H1 (cell line): ENCODE measurements around the gene JPH3. TPM values are rescaled to one million over a fixed set of nuclear protein-coding genes. Genes with fewer than 3 reads are reported as not detected.

Experiments used
- CTCF ChIA-PET: fragments of 300-600 bp; sonication (Branson Sonifier 250); formaldehyde crosslinking; loops from one replicate; lab custom pipeline; 2021; ENCODE audit not compliant: partially characterized antibody; lab: Charles Lee
- POLR2A ChIA-PET: fragments of 300-600 bp; sonication (Branson Sonifier 250); formaldehyde crosslinking; loops from one replicate; lab custom pipeline; 2021; ENCODE audit warnings: inconsistent platforms; ENCODE audit not compliant: partially characterized antibody; lab: Charles Lee
- DNase-seq, 2 experiments: peaks; one replicate each; pipeline versions ENCODE4 v3.0.0 to v3.0.0-alpha.2; 2010 to 2022; ENCODE audit warnings: low spot score in 2 of 2, low read depth in 1 of 2, mixed read lengths in 1 of 2
- FAIRE-seq: peaks from 2 replicates; lab custom pipeline; 2011; peaks lifted over from hg19 to GRCh38; lab: Jason Lieb, UNC
- H2AFZ ChIP-seq: 2 replicates; pipeline ENCODE4 v1.8.1; 2012; ENCODE audit warnings: low read length, inconsistent platforms
- H2AK5ac ChIP-seq: 2 replicates; pipeline ENCODE4 v1.6.1; 2013; ENCODE audit warnings: low read depth, low read length
- H2BK120ac ChIP-seq: replicated peaks from 2 replicates; pipeline ENCODE3; 2013; ENCODE audit warnings: low read depth, low read length, inconsistent platforms
- H2BK12ac ChIP-seq: 2 replicates; pipeline ENCODE4 v1.6.1; 2013; ENCODE audit warnings: low read depth, low read length
- H2BK15ac ChIP-seq: 2 replicates; pipeline ENCODE4 v1.6.1; 2013; ENCODE audit warnings: low read length
- H2BK20ac ChIP-seq: 2 replicates; pipeline ENCODE4 v1.6.1; 2013; ENCODE audit warnings: low read length
- H2BK5ac ChIP-seq: 2 replicates; pipeline ENCODE4 v1.6.1; 2013; ENCODE audit warnings: low read depth, low read length
- H3K14ac ChIP-seq: 2 replicates; pipeline ENCODE4 v1.6.1; 2013; ENCODE audit warnings: inconsistent platforms; ENCODE audit not compliant: insufficient read length
- H3K18ac ChIP-seq: 2 replicates; pipeline ENCODE4 v1.6.1; 2013; ENCODE audit warnings: low read length; ENCODE audit errors: extremely low read depth
- H3K23ac ChIP-seq: 2 replicates; pipeline ENCODE4 v1.6.1; 2013; ENCODE audit warnings: inconsistent platforms; ENCODE audit not compliant: insufficient read length
- H3K23me2 ChIP-seq: 2 replicates; pipeline ENCODE4 v1.6.1; 2013; ENCODE audit warnings: low read depth, low read length
- H3K27ac ChIP-seq: 2 replicates; pipeline ENCODE4 v1.6.1; 2011; ENCODE audit warnings: low read depth, low read length, inconsistent platforms
- H3K27me3 ChIP-seq, 4 experiments: replicated peaks in 1 of 4; 1 replicate in 1 of 4; 2 replicates in 3 of 4; pipeline versions ENCODE4 v1.6.1 to v1.8.1; 2011 to 2013; ENCODE audit warnings: low read length in 3 of 4, mild to moderate bottlenecking in 3 of 4, inconsistent platforms in 2 of 4, mixed read lengths in 2 of 4, moderate library complexity in 1 of 4; ENCODE audit not compliant: control insufficient read depth in 3 of 4, insufficient read depth in 3 of 4; ENCODE audit errors: extremely low read depth in 1 of 4
- H3K36me3 ChIP-seq, 4 experiments: 2 replicates each; pipeline versions ENCODE4 v1.6.1 to v1.8.1; 2011 to 2013; ENCODE audit warnings: mild to moderate bottlenecking in 4 of 4, low read length in 3 of 4, moderate library complexity in 2 of 4, control low read depth in 1 of 4, inconsistent platforms in 1 of 4; ENCODE audit not compliant: insufficient read depth in 4 of 4, control insufficient read depth in 2 of 4
- H3K4ac ChIP-seq: replicated peaks from 2 replicates; pipeline ENCODE3; 2013; ENCODE audit warnings: low read length, low read depth, mixed read lengths, inconsistent platforms; ENCODE audit not compliant: insufficient read length
- H3K4me1 ChIP-seq, 4 experiments: replicated peaks in 1 of 4; 1 replicate in 1 of 4; 2 replicates in 3 of 4; pipeline versions ENCODE4 v1.6.1 to v1.8.1; 2011 to 2013; ENCODE audit warnings: low read length in 3 of 4, inconsistent platforms in 2 of 4, mixed read lengths in 1 of 4; ENCODE audit not compliant: insufficient read depth in 4 of 4, control insufficient read depth in 3 of 4
- H3K4me2 ChIP-seq, 2 experiments: 2 replicates each; pipeline versions ENCODE4 v1.6.1 to v1.8.1; 2011 to 2013; ENCODE audit warnings: low read depth in 2 of 2, low read length in 2 of 2, control low read depth in 1 of 2, inconsistent platforms in 1 of 2, mild to moderate bottlenecking in 1 of 2; ENCODE audit not compliant: insufficient read depth in 1 of 2
- H3K4me3 ChIP-seq, 4 experiments: fragments of 200-600, 300-600 bp in 1 of 4; sonication (generic), shearing (Covaris generic), sonication (Bioruptor Twin) in 1 of 4; 2 replicates each; pipeline versions ENCODE4 v1.5.1 to v1.8.1; 2011 to 2016; ENCODE audit warnings: low read length in 4 of 4, low read depth in 3 of 4, control low read depth in 2 of 4, inconsistent platforms in 2 of 4, mild to moderate bottlenecking in 2 of 4, mixed read lengths in 1 of 4, moderate library complexity in 1 of 4; ENCODE audit not compliant: insufficient read depth in 2 of 4; ENCODE audit errors: extremely low read depth in 1 of 4
- H3K56ac ChIP-seq: replicated peaks from 2 replicates; pipeline ENCODE3; 2013; ENCODE audit warnings: low read depth, mild to moderate bottlenecking, mixed read lengths, low read length, inconsistent platforms; ENCODE audit not compliant: insufficient read length
- H3K79me1 ChIP-seq: 2 replicates; pipeline ENCODE4 v1.6.1; 2013; ENCODE audit warnings: low read depth, low read length, control low read depth
- H3K79me2 ChIP-seq, 2 experiments: 2 replicates each; pipeline versions ENCODE4 v1.6.1 to v1.8.1; 2012 to 2013; ENCODE audit warnings: low read length in 2 of 2, mild to moderate bottlenecking in 2 of 2, inconsistent platforms in 1 of 2; ENCODE audit not compliant: insufficient read depth in 2 of 2, control insufficient read depth in 1 of 2
- H3K9ac ChIP-seq, 4 experiments: replicated peaks in 1 of 4; 1 replicate in 1 of 4; 2 replicates in 3 of 4; pipeline versions ENCODE4 v1.6.1 to v1.8.1; 2011 to 2013; ENCODE audit warnings: low read depth in 3 of 4, low read length in 3 of 4, control low read depth in 2 of 4, mild to moderate bottlenecking in 2 of 4, moderate library complexity in 2 of 4, inconsistent platforms in 1 of 4; ENCODE audit errors: extremely low read depth in 1 of 4
- H3K9me3 ChIP-seq, 2 experiments: 2 replicates each; pipeline versions ENCODE4 v1.6.1 to v1.8.1; 2012 to 2013; ENCODE audit warnings: mild to moderate bottlenecking in 2 of 2, moderate library complexity in 2 of 2, control low read depth in 1 of 2, inconsistent platforms in 1 of 2, low read depth in 1 of 2, low read length in 1 of 2, mixed read lengths in 1 of 2; ENCODE audit not compliant: insufficient read depth in 2 of 2
- H4K20me1 ChIP-seq, 2 experiments: replicated peaks in 1 of 2; 2 replicates each; pipeline versions ENCODE3 to v1.8.1; 2011 to 2013; ENCODE audit warnings: inconsistent platforms in 2 of 2, low read length in 2 of 2, mild to moderate bottlenecking in 1 of 2; ENCODE audit not compliant: insufficient read depth in 2 of 2, control insufficient read depth in 1 of 2
- H4K5ac ChIP-seq: 2 replicates; pipeline ENCODE4 v1.6.1; 2013; ENCODE audit warnings: low read length, low read depth, mixed read lengths, inconsistent platforms; ENCODE audit not compliant: insufficient read length
- H4K8ac ChIP-seq: 2 replicates; pipeline ENCODE4 v1.8.0; 2013; ENCODE audit warnings: mild to moderate bottlenecking, moderate library complexity, low read length, inconsistent platforms; ENCODE audit not compliant: insufficient read depth; ENCODE audit errors: extremely low read depth
- H4K91ac ChIP-seq: replicated peaks from 2 replicates; pipeline ENCODE3; 2013; ENCODE audit warnings: low read length, mixed read lengths, inconsistent platforms; ENCODE audit not compliant: insufficient read length
- CBX8 ChIP-seq: fragments of 300-800, 300-1000 bp; sonication (generic); IDR thresholded peaks from 2 replicates; pipeline ENCODE4 v1.7.1; 2016; ENCODE audit warnings: low read depth, low read length, borderline replicate concordance
- CTBP2 ChIP-seq: IDR thresholded peaks from 2 replicates; pipeline ENCODE4 v1.7.0; 2011; ENCODE audit warnings: borderline replicate concordance, mild to moderate bottlenecking, moderate library complexity, mixed read lengths, low read length; ENCODE audit not compliant: insufficient read depth, insufficient read length
- FOSL1 ChIP-seq: IDR thresholded peaks from 2 replicates; pipeline ENCODE4 v1.6.1; 2011; ENCODE audit warnings: mild to moderate bottlenecking, low read depth, low read length, moderate library complexity; ENCODE audit not compliant: insufficient read depth
- HDAC6 ChIP-seq: IDR thresholded peaks from one replicate; pipeline ENCODE4 v1.7.1; 2012; ENCODE audit warnings: low read depth, mild to moderate bottlenecking, inconsistent platforms, low read length, moderate library complexity
- POLR2A ChIP-seq, 2 experiments: IDR thresholded peaks; 1 replicate in 1 of 2; 2 replicates in 1 of 2; pipeline ENCODE4 v1.6.1; 2011; ENCODE audit warnings: low read depth in 2 of 2, low read length in 2 of 2, mild to moderate bottlenecking in 2 of 2; ENCODE audit errors: control extremely low read depth in 1 of 2
- RBBP5 ChIP-seq: IDR thresholded peaks from 2 replicates; pipeline ENCODE4 v1.7.1; 2012; ENCODE audit warnings: low read depth, mild to moderate bottlenecking, inconsistent platforms, low read length, moderate library complexity, borderline replicate concordance
- SP2 ChIP-seq: IDR thresholded peaks from 2 replicates; pipeline ENCODE4 v1.6.1; 2012; ENCODE audit warnings: mild to moderate bottlenecking, low read length, inconsistent platforms
- WGBS, 2 experiments: shearing (Covaris generic) in 1 of 2; methylation state at CpG; one replicate each; pipeline versions ENCODE4 v1.1.6 to v1.1.7; 2013 to 2015; ENCODE audit warnings: low lambda C conversion rate in 2 of 2, mixed read lengths in 2 of 2, inconsistent platforms in 1 of 2, low coverage in 1 of 2, missing lambda C conversion rate in 1 of 2; ENCODE audit not compliant: insufficient replicate concordance in 2 of 2, insufficient coverage in 1 of 2, insufficient read length in 1 of 2; ENCODE audit errors: extremely low coverage in 1 of 2, missing lambda C conversion rate in 1 of 2; 5-methylcytosine and 5-hydroxymethylcytosine counted together
- polyA plus RNA-seq, 7 experiments: library from polyadenylated mRNA; depleted of rRNA in 3 of 7; stranded (reverse) in 5 of 7; unstranded in 2 of 7; fragments of >200 nt in 5 of 7; fragments of 200-250 nt in 2 of 7; gene quantifications; 1 replicate in 5 of 7; 2 replicates in 1 of 7; 4 replicates in 1 of 7; pipeline versions ENCODE4 v1.2.1 to v1.2.3, GENCODE V29; 2011 to 2013; ENCODE audit warnings: missing spikeins in 2 of 7, mixed read lengths in 2 of 7
- total RNA-seq: library from RNA; stranded (reverse); fragmentation: NEBNext Ultra II Directional; extraction: Animal tissue kit (Norgen Biotek cat#: 25700); gene quantifications from 2 replicates; pipeline ENCODE4 v1.2.1, GENCODE V29; 2021
- TF ChIP-seq, protein P1 (sequence below), 3 experiments: IDR thresholded peaks; 1 replicate in 2 of 3; 2 replicates in 1 of 3; pipeline versions ENCODE4 v1.5.1 to v1.6.1; 2011; ENCODE audit warnings: low read length in 3 of 3, mild to moderate bottlenecking in 3 of 3, inconsistent platforms in 2 of 3, low read depth in 1 of 3, moderate library complexity in 1 of 3; ENCODE audit not compliant: insufficient read depth in 1 of 3; ENCODE audit errors: control extremely low read depth in 1 of 3
- TF ChIP-seq, protein P2 (sequence below): IDR thresholded peaks from 2 replicates; pipeline ENCODE4 v1.6.1; 2012; ENCODE audit warnings: inconsistent platforms

JPH3 gene
- total and polyA plus RNA-seq, 2 of the 8 experiments (the other 6 are each of a cell fraction or from before 2014, with no cell fraction given) = 10.3 to 28.3 TPM

DNA sequence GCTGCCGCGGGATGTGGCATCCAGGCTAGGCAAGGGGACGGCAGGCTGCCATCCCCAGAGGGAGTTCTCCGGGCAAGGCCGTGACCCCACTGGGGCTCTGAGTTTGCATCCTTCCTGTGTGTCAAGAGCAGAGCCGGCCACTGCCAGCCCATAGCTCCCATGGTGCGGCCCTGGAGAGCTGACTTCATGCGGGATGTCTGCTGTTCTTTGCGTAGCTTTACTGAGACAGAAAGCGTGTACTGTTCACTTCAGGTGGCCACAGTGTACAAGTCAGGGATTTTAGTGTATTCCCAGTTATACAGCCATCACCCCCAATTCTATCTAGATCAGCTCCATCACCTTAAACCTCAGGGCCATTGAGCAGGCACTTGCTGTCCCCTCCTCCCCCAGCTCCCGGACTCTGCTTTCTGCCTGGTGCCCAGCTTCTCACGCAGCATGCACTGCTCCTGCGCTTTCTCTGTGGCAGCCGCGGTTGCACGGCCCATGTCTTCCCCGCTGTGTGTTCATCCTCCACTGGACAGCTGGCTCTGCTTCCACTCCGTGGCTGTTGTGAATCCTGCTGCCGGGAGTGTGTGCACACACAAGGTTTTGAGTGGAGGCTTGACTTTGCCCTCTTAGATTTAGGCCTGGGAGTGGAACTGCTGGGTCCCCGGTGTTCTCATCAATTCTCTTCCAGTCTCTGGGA is 92.3 kb downstream of the JPH3 start:
- Histone ChIP-seq H3K9ac (no peak overlapping the region), H2AK5ac (no peak overlapping the region), H2BK15ac (no peak overlapping the region), H4K20me1 (peaks cover 7 to 14% of the 10 kb centered on the region in 2 experiments), H3K4ac (no peak overlapping the region), H2AFZ (no peak overlapping the region), H3K23me2 (no peaks in the 10 kb centered on the region), H3K56ac (no peak overlapping the region), H3K14ac (no peak overlapping the region), H3K36me3 (peaks cover 4 to 43% (median 14%) of the 10 kb centered on the region in 4 experiments; a peak in 6 of 8 replicates), H2BK5ac (no peak overlapping the region), H3K27ac (no peak overlapping the region), H3K79me1 (no peaks in the 10 kb centered on the region), H2BK20ac (no peak overlapping the region), H3K4me3 (no peak overlapping the region), H3K18ac (no peak overlapping the region), H4K8ac (no peak overlapping the region), H3K9me3 (no peaks in the 10 kb centered on the region), H3K4me2 (no peak overlapping the region), H3K79me2 (no peaks in the 10 kb centered on the region), H4K5ac (no peak overlapping the region), H4K91ac (no peak overlapping the region), H3K23ac (no peak overlapping the region), H2BK12ac (no peak overlapping the region), H3K4me1 (no peaks in the 10 kb centered on the region; a peak in 1 of 7 replicates), H3K27me3 (no peaks in the 10 kb centered on the region), H2BK120ac (no peak overlapping the region)
- no peak for DNase-seq
- ChIA-PET POLR2A (interaction anchor here (1.2 kb wide), 1 partner anchor 14 kb away, joined by 4 read pairs; no protein-coding TSS in a partner anchor), CTCF (interaction anchor here (0.6 to 6.6 kb wide), 9 partner anchors 8 to 352 kb away, joined by 3 to 47 read pairs (median 4); no protein-coding TSS in a partner anchor)
- FAIRE-seq = no peak
- 94% methylated on average over 20 of the region's 20 CpGs; no CpG with 5 or more reads in 1 of the 2 experiments for WGBS, 2 experiments
- TF ChIP-seq POLR2A (IDR thresholded peaks at IDR 0.05; ENCODE audit: control extremely low read depth in 1 of 2, low read depth in 2 of 2, low read length in 2 of 2) = no peak; a peak in 1 of 3 replicates
- no peak for TF ChIP-seq CBX8
- no peak for TF ChIP-seq CTBP2
- TF ChIP-seq RBBP5 = no peak
- no peak for TF ChIP-seq SP2
- TF ChIP-seq, protein P1, sequence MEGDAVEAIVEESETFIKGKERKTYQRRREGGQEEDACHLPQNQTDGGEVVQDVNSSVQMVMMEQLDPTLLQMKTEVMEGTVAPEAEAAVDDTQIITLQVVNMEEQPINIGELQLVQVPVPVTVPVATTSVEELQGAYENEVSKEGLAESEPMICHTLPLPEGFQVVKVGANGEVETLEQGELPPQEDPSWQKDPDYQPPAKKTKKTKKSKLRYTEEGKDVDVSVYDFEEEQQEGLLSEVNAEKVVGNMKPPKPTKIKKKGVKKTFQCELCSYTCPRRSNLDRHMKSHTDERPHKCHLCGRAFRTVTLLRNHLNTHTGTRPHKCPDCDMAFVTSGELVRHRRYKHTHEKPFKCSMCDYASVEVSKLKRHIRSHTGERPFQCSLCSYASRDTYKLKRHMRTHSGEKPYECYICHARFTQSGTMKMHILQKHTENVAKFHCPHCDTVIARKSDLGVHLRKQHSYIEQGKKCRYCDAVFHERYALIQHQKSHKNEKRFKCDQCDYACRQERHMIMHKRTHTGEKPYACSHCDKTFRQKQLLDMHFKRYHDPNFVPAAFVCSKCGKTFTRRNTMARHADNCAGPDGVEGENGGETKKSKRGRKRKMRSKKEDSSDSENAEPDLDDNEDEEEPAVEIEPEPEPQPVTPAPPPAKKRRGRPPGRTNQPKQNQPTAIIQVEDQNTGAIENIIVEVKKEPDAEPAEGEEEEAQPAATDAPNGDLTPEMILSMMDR (IDR thresholded peaks at IDR 0.05; ENCODE audit: control extremely low read depth in 1 of 3, insufficient read depth in 1 of 3, low read depth in 1 of 3, low read length in 3 of 3) = no peak
- TF ChIP-seq, protein P2, sequence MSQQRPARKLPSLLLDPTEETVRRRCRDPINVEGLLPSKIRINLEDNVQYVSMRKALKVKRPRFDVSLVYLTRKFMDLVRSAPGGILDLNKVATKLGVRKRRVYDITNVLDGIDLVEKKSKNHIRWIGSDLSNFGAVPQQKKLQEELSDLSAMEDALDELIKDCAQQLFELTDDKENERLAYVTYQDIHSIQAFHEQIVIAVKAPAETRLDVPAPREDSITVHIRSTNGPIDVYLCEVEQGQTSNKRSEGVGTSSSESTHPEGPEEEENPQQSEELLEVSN = no peak
- no peak for TF ChIP-seq HDAC6
- no peak for TF ChIP-seq FOSL1
